ENCODE results near the gene QSER1. TPM values are rescaled to one million over a fixed set of nuclear protein-coding genes. Genes with fewer than 3 reads are reported as not detected.

Gene QSER1
- total and polyA plus RNA-seq, 2 donors: 6.1 to 78.0 TPM

Small RNA genes lying within 50 kb of the gene (small RNA-seq; reads per million reads assigned to genes)
- gene RF00019: not detected

Other genes starting within 250 kb of the QSER1 start
- gene CCDC73, start 98.1 kb upstream of the QSER1 start, total RNA-seq: 0.05 TPM
- gene CCDC73, start 98.1 kb upstream of the QSER1 start, polyA plus RNA-seq: not detected
- 5.1 TPM for gene PRRG4, start 62.9 kb upstream of the QSER1 start, total RNA-seq
- 2.1 TPM for gene PRRG4, start 62.9 kb upstream of the QSER1 start, polyA plus RNA-seq
- gene DEPDC7, start 123.1 kb downstream of the QSER1 start, total RNA-seq: 10.5 TPM
- gene DEPDC7, start 123.1 kb downstream of the QSER1 start, polyA plus RNA-seq: 1.3 TPM
- gene TCP11L1, start 146.8 kb downstream of the QSER1 start, total RNA-seq: 22.7 TPM
- gene TCP11L1, start 146.8 kb downstream of the QSER1 start, polyA plus RNA-seq: 9.2 TPM